BJ (cell line): ENCODE measurements around the gene CNIH1. TPM values are rescaled to one million over a fixed set of nuclear protein-coding genes. Genes with fewer than 3 reads are reported as not detected.
A peak's percentile ranks its signal among the peaks of the same experiment; 100 is the strongest.
"Not testable (repeated sequence)": the region's sequence is repeated elsewhere in the genome, so short reads cannot be mapped to it uniquely, and the experiment has no call there.

Experiments
- CTCF ChIA-PET: fragments of 350-600 bp; formaldehyde crosslinking; extraction: SDS; loops from one replicate; lab custom pipeline; 2021; ENCODE audit warnings: antibody characterized with exemption, inconsistent platforms; lab: Yijun Ruan, JAX
- POLR2A ChIA-PET: fragments of 300-600 bp; sonication (Branson Sonifier 250); formaldehyde crosslinking; extraction: SDS; loops from one replicate; lab custom pipeline; 2021; ENCODE audit warnings: antibody characterized with exemption; lab: Charles Lee
- DNase-seq: peaks from one replicate; pipeline ENCODE4 v3.0.0-alpha.2; 2011; ENCODE audit warnings: low read depth
- H3K27me3 ChIP-seq: 2 replicates; pipeline ENCODE4 v1.6.0; 2011; ENCODE audit warnings: low read length; ENCODE audit not compliant: control insufficient read depth, insufficient read depth
- H3K36me3 ChIP-seq: 2 replicates; pipeline ENCODE4 v1.5.1; 2011; ENCODE audit warnings: low read length; ENCODE audit not compliant: control insufficient read depth, insufficient read depth
- H3K4me3 ChIP-seq: 2 replicates; pipeline ENCODE4 v1.5.1; 2011; ENCODE audit warnings: low read depth, mild to moderate bottlenecking, control low read depth, low read length
- CTCF ChIP-seq: IDR thresholded peaks from 2 replicates; pipeline ENCODE4 v1.5.1; 2011; ENCODE audit warnings: low read depth, mild to moderate bottlenecking, control low read depth, inconsistent platforms, low read length, moderate library complexity; ENCODE audit not compliant: insufficient read depth
- polyA plus RNA-seq: library from polyadenylated mRNA; depleted of rRNA; stranded (reverse); fragments of >200 nt; gene quantifications from 2 replicates; pipeline ENCODE4 v1.2.3, GENCODE V29; 2011

The CNIH1 gene
- polyA plus RNA-seq, 1 experiment = 313 TPM

- peaks cover 6% of the 10 kb centered on the region for H3K36me3 ChIP-seq
- TF ChIP-seq CTCF = no peak
- CTCF ChIA-PET = interaction anchor here (0.5 to 1.4 kb wide), 3 partner anchors 11 to 937 kb away, joined by 3 to 7 read pairs (median 3); no protein-coding TSS in a partner anchor
Observed at GRCh38 chr14:54424479-54424901, 16.7 kb downstream of the CNIH1 start.

GRCh38 chr14:54423991-54424390, 17.2 kb downstream of the CNIH1 start:
- DNase-seq = no peak
- CTCF ChIA-PET = interaction anchor here (0.5 to 1.4 kb wide), 3 partner anchors 11 to 937 kb away, joined by 3 to 7 read pairs (median 3); no protein-coding TSS in a partner anchor

More at GRCh38 chr14:54424479-54424901, 16.7 kb downstream of the CNIH1 start:
- POLR2A ChIA-PET = no interaction called here
- no peak for DNase-seq
- no peaks in the 10 kb centered on the region for H3K27me3 ChIP-seq
- no peak overlapping the region for H3K4me3 ChIP-seq

GRCh38 chr14:54420478-54421142, 20.6 kb downstream of the CNIH1 start:
- ChIA-PET CTCF (interaction anchor here (0.6 to 1.5 kb wide), 16 partner anchors 8 to 107 kb away, joined by 3 to 14 read pairs (median 4); no protein-coding TSS in a partner anchor), POLR2A (interaction anchor here (1.0 kb wide), 1 partner anchor 23 kb away, joined by 3 read pairs; the partner anchor contains the start of gene CDKN3)
- Histone ChIP-seq H3K36me3 (no peaks in the 10 kb centered on the region), H3K27me3 (no peaks in the 10 kb centered on the region), H3K4me3 (no peak overlapping the region)
- DNase-seq = no peak
- TF ChIP-seq CTCF = peak; percentile 71

More at GRCh38 chr14:54423991-54424390, 17.2 kb downstream of the CNIH1 start:
- H3K36me3 ChIP-seq = peaks cover 5% of the 10 kb centered on the region; the same call in 1 of the 2 replicates
- POLR2A ChIA-PET = no interaction called here
- no peaks in the 10 kb centered on the region for H3K27me3 ChIP-seq
- TF ChIP-seq CTCF = no peak
- H3K4me3 ChIP-seq = no peak overlapping the region

GRCh38 chr14:54411371-54411770, 29.8 kb downstream of the CNIH1 start:
- H3K36me3 ChIP-seq = peaks cover 2% of the 10 kb centered on the region; the same call in 1 of the 2 replicates
- H3K4me3 ChIP-seq = no peak overlapping the region
- H3K27me3 ChIP-seq = no peaks in the 10 kb centered on the region
- ChIA-PET CTCF (interaction anchor here (0.8 to 1.8 kb wide), 4 partner anchors 9 to 316 kb away, joined by 3 to 5 read pairs (median 4); no protein-coding TSS in a partner anchor), POLR2A (no interaction called here)
- TF ChIP-seq CTCF = no peak
- DNase-seq = no peak

GRCh38 chr14:54410215-54410614, 31.0 kb downstream of the CNIH1 start:
- ChIA-PET CTCF (interaction anchor here (1.0 kb wide), 1 partner anchor 24 kb away, joined by 3 read pairs; no protein-coding TSS in a partner anchor), POLR2A (no interaction called here)
- Histone ChIP-seq H3K27me3 (no peaks in the 10 kb centered on the region), H3K4me3 (no peak overlapping the region), H3K36me3 (peaks cover 2% of the 10 kb centered on the region; the same call in 1 of the 2 replicates)
- no peak for DNase-seq
- TF ChIP-seq CTCF = no peak

- not testable (repeated sequence) for DNase-seq
Observed at GRCh38 chr14:54403401-54404005, 37.7 kb downstream of the CNIH1 start.

More at GRCh38 chr14:54403401-54404005, 37.7 kb downstream of the CNIH1 start:
- POLR2A ChIA-PET, H3K27me3 ChIP-seq, H3K36me3 ChIP-seq, H3K4me3 ChIP-seq: not testable (repeated sequence)
- CTCF ChIA-PET = interaction anchor here (0.6 to 1.1 kb wide), 2 partner anchors 17 to 220 kb away, joined by 3 read pairs; no protein-coding TSS in a partner anchor
